HuH-7.5 (cell line): ENCODE measurements around the gene ZBTB7C.

Experiments used
- DNase-seq: peaks from one replicate; pipeline ENCODE4 v3.0.0; 2011; ENCODE audit warnings: low spot score

The ZBTB7C gene

DNA sequence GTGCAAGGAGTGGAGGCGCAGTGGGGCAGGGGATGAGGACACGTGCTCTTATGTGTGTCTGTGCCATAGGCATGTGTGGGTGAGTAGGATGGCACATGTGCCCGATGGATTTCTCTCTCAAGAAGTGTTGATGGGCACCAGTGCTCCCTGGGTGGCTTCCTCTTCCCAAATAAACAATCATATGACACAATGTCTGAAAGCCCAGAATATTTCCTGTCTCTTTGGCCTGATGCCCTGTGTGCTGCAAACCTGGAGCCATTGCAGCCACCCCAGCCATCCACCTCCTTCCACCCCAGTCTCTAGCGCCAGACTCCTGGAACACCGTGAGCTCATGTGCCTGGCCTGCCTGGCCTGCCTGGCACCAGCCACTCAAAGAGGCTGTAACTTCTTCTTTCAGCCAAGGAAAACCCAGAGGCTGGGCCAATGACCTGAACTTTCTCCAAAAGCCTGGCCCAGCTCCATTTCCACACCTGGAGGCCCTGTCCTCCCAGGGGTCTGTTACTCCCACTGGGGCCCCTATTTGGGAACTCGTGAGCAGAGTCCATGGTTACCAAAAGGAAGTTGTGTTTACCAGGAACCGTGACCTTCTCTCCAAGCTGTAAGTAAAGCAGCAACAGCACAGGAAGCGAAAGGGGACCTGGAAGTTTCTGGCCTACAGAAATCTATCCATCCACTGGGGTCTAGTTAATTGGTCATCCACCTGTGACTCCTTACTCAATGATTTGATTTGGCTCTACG is 9.5 kb upstream of the ZBTB7C start:
- DNase-seq, result no peak

DNA sequence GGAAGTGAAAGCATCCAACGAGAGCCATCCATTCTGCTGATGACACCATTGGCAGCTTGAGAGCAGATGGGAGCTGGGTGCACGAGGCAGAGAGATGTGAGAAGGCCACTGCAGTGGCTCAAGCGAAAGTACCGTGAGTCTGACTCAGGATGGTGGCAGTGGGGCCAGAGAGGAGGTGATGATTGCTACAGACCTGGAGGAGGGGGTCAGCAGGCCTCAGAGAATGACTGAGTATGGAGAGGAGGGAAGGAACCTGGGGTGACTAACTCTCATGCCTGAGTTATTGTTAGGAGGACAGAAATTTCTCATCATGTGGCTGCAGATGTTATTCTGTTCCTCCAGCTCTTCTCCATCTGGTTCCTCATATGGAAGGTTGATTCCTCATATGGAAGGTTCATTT is 8.8 kb upstream of the ZBTB7C start:
- no peak for DNase-seq

DNA sequence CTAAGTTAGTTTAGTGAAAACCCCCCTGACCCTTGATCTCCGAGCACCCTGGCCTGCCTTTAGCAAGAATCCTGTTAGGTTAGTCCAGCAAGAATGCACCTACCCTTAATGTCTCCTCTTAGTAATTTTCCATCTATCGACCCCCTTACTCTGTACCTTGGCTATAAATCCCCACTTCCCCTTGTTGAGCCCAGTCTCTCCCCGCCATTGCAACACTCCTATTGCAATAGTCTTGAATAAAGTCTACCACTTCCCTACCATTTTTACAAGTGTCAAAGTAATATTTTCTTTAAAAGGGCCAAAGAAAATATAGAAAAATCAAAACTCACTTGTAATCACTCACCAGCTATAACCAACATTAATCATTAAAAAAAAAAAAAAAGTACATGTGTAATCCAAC is 4.2 kb upstream of the ZBTB7C start:
- DNase-seq, result no peak

DNA sequence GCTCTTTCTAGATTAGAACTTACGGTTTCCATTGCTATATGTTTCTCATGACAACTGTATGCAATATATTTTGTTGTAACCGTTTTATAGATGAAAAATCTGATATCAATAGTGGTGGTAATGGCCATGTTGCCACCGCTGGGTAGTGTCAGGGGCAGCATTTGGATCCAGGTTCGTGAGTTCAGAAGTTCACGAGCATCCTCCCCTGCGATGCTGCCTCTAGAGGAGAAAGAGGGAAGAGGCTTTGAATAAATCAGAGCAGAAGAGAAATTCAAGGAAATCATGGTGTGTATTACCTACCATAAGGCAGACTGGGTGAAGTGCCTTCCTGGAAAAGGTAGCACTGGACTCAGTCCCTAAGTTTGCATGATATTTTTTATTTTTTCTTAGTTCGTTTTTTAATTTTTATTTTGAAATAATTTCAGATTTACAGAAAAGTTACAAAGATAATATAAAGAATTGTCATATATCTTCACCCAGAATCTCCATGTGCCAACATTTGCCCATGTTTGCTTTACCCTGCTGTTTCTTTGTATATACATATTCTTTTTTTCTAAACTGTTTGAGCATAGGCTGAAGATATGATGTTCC is 3.3 kb upstream of the ZBTB7C start:
- DNase-seq, result no peak

DNA sequence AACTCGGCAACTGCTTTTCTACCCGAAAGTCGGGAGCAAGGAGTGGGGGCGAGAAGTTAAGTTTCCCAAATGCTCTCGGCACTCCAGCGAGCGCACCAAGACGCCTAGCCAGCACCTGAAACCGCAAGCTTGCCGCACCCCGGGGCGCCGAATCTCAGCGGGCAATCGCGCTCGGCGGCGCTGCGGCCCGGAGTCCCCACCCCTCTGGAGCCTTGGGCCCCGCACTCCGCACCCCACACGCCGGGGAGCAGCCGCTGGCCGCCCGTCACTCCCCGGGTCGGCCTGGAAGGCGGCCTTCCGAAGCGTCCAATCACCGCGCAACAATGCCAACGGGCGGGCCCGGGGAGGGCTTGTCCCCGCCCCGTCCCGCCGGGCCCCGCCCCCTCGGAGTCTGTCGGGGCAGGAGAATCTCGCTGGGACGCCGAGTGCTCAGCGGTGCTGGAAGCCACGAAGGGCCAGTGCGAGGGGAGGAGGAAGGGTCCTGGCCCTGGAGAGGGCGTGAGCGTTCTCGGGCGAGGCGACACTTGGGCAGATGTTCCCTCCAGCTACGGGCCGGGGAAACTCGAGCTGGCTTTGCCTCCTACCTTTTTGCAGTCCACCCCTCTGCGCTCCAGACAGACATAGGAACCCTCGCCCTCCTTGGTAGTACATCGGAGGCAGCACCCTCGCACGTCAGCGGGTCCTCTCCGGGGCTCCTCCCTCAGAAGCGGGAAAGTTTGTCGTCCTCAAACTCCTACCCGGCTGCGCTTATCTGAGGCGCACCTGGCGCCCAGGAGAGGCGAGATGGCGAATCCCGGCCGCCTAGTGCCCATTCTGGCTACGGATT is 1.1 kb upstream of the ZBTB7C start:
- DNase-seq, result peak; percentile 77

DNA sequence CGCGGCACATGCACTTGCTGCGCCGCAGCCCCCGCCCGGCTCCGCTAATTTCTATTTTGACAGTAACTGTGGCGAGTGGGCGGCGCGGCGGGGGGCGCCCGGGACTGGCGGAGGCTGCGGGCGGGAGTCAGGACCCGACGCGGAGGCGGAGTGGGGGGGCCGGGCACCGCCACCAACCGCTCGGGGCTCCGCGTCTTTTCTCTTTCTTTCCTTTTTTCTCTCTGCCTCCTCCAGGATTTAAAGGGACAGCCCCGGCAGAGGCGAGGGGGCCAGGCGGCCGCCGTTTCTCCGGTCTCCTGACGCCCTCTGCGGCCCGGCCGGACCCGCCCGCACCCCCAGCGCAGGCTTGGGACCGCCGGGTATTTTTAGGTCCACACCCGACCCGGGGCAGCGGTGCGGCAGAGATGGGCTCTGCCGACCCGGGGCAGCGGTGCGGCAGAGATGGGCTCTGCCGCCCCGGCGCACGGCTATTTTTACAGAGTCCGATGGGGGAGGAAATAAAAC is 460 bp upstream of the ZBTB7C start:
- DNase-seq, result no peak

DNA sequence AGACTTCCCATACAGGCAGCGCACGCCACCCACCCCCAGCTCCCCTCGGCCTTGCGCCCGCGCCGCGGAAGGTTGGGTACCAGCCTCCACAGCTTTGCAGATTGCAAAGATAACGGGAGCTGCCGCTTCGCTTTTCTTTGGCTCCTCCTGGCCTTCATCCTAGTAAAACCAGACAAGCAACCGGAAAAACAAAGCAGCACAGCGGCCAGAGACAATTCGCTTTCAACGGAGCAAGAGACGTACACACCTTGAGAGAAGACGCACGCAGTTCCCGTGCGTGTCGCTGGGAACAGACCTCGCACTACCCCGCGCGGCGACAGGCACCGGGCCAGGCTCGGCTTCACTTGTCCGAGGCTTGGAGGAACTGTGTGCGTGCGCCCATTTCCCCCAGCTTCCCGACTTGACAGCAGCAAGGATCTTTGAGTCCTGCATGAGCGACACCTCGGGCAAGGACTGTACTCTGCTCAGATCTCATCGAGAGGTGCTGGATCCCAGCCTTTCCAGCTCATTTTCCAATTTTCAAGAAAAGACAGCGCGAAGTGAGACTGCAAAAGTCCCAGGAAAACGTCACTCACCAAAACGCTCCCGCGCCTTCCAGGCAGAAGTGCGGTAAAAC is 964 bp downstream of the ZBTB7C start:
- no peak for DNase-seq

DNA sequence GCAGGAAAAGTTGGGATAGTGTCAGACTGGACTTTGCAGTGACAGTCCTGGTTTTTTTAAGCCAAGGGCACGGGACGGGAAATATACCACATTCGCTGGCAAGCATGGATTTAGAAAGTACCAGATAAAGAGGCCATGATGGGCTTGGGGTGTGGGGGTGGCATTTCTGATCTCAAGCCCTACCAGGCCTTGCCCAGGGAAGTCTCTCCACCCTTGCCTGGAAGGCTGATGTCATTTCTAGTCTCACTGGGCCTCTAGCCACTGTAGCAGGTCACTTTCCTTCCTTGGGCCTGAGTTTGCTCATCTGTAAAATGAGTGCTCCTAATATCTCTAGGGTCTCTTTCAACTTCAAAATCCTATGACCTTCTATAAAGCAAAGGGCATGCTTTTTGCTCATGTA is 1.8 kb downstream of the ZBTB7C start:
- DNase-seq, result no peak

DNA sequence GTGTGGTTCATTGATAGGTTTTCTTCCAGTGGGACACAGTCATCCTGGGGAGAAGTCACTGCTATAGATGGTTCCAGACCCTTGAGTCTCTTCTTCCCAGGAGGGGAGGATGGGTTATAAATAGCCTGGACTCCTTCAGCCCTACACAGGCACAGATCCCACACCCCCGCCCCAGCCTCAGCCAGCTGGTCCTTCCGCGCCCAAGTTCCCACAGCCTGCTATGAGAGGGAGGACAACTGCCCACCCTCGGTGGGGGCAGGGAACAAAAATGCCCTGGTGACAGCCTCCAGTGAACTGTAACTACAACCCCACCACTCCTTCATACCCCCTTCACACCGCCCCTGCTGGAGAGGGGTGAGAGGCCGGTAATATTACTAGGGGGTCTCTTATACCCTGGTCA is 3.2 kb downstream of the ZBTB7C start:
- no peak for DNase-seq

DNA sequence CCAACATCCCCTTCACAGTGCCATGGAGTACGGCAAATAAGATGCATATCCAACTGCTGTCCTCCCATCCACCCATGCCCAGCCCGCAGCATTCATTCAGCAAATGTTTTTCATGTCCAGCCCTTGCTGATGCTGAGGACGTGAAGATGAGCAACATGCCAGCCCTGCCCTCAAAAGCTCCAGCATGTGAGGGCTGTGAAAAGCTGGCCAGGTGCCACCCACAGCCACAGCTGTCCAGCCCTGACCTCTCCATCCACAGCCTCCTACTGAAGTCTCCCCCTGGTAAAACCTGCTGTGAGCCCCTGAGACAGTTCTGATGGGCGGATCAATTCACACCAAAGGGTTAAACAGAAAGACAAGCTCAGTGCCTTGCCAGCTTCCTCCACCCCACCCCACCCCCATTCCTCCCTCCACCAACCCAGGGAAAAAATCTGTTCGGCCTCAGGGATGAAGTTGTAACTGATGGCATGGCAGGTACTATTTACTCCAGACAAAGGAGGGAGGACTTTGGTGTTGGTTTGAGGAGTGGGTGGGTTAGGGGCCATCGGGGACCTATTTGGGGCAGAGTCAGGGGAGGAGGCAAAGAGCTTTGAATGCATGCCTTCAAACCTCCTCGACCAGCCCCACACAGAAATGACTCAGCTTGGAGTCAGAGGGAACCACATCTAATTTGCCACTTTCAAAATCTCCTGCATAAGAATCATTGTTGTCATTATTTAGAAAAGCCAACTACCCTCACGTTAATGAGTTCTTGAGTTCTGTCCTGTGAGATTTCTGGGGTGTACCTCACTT is 4.3 kb downstream of the ZBTB7C start:
- no peak for DNase-seq

DNA sequence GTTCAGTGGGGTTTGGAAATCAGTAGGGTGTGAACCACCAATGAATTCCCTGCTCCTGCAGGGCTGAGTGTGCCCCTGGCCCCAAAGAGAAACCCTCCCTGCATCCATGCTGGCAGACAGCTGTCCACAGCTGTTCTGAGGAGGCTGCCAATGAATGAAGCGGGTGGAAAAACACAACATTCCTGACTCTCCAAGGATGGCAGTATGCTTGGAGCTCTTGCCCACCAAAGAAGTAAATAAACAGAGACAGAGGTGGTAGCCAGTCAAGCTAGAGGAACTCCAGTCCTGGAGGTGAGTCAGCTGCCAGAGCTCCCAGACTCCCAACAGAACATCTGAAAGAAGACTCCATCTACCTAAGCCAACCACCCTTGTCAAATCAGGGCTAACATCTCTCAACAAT is 6.2 kb downstream of the ZBTB7C start:
- DNase-seq, result no peak

DNA sequence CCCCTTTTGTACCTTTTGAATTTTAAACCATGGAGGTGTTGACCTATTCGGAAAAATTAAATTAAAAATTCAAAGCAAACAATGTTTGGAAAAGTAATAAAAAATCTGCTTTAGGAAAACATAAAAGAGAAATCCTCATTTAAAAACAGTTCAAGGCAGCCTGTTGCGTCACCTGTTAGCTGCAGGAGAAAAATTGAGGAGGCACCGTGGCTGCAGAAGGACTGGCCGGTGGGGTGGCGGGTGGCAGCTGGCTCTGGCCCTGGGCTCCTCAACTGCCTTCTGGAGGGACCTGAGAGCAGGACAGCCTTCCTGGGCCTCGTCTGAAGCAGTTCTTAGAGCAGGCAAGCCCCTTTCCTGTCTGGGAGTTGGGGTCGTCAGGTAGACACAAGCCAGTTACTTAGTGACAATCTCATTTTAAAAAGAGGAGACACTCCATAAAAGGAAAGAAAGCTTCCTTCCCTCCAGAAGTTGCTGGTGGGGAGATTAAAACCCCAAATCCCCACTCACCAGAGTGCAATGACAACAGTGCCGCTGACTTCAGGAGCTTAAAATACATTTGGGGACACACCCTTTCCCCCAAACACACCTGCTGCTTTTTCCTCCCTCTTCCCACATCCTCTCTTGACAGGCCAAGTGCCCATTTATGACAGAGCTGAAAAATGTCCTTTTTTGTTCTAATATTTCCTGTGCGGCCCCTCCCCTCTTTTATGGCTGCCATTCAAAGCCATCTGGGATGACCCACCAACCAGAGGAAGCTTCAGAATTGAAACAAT is 9.7 kb downstream of the ZBTB7C start:
- DNase-seq, result no peak

DNA sequence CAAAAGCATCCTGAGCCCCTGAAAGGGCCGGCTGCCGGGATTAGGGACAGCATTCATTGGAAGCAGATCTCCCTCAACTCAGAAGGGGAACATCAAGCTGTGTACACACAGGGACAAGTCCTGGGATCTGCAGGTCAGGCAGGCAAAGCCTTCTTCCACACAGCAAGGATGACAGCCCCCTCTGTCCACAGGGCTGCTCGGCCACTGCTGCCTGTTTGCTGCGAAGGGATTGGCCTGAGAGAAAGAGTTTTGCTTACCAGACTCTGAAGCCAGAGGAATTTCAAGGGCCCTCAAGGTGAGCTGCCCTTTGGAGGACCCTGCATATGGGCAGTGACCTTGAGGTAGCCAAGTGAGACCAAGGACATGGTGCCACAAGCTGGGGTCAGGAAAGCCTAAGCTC is 11.1 kb downstream of the ZBTB7C start:
- no peak for DNase-seq

DNA sequence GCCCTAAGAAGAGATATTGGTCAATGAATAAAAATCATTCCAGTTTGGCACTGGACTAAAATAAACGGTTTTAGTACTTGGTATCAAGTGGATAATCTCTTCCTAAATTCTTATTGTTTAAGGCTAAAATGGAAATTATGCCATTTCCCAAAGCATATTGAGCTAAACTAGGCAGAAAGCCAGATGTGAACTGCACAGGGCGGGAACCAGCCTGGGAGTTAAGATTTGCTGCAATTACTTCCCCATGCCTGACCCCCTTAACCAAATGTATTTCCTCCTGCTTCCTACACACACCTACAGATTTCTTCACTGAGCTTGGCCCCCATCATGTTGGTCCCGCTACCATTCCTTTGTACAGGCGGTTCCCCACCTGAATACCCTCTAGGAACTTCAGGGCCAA is 12.2 kb downstream of the ZBTB7C start:
- DNase-seq, result no peak

DNA sequence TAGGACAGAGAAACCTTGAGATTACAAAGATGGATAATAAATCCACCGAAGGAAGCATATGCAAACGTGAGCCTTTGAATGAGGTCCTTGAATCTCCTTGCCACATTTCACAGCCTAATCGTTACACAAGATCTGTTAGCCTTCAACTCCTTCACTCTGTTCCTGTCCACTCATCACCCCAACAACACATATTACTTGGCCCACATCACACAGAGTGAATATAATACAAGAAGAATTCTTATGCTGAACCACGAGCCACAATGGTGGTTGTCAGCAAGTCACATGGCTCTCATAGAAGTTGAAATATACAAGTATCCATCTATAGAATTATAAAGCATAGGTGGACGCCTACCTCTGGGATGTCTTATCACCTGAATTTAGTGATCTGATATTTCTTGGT is 12.6 kb downstream of the ZBTB7C start:
- no peak for DNase-seq

DNA sequence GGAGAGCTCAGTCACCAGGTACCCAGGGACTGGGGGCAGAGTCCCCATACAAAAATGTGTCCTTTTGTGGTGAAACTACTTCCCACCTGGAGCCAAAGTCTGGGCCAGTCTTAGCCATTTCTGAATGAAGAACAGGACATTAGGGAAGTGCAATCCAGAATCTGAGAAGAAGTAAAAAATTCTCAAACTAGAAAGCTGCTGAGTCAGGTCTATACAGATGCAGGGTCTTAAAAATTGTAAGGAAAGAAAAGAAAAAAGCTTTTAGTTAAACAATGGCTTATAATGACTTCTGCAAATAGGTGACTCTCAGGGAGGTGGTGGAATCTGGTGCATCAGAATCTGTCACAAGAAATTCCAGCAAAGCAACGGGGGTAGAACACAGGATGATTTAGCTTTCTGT is 13.5 kb downstream of the ZBTB7C start:
- no peak for DNase-seq

DNA sequence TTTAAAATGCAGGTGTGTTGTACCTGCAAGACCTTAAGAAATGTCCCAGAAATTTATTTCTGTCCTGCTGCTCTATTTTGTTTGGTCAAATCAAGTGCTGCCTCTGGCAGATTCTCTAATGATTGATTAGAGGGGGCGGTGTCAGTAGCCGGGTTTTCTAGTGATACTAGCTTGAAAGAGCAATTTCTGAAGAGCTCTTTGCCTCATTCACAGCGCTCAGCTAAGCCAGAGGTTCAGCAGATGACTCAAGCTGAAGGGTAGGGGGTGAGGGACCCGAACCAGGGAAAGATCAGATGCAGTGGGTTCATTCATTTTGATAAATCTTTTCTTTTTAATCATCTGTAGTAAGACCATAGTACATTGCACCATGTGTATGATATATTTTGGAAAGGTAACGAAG is 15.0 kb downstream of the ZBTB7C start:
- DNase-seq, result no peak

DNA sequence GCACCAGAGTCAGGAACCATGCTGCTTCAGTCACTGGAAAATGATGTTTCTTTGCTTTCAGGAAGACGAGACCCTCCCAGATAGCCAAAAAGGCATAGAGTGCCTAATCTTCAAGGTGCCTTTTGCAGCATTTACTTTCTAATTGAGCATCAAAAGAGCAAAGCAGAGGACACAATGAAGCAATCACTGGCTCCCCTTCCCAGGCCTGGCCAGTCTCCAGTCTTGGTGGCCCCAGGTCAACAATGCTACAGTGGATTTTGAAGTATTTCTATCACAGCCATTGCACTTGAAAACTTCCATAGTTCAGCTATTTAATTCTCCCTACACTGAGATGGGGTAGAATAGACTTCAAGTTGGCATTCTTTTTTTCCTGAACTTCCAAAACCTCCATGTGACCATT is 15.4 kb downstream of the ZBTB7C start:
- no peak for DNase-seq

DNA sequence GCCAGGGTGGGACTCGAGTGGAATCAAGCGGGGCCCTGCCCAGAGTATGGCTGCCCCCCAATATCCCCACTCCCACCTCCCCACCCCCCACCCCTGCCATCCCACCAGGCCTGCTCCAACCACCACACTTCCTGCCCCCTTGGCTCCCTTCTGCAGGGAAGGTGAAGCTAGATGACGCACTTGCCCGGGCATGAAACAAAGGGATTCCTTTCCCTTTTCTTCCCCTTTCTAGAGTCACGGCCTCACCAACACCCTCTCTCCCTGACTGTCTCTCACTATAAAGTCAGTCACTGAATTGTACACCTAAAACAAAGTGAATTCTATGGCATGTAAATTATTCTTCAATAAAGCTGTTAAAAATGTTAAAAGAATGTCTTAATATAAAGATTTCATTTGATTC is 16.0 kb downstream of the ZBTB7C start:
- DNase-seq, result no peak

DNA sequence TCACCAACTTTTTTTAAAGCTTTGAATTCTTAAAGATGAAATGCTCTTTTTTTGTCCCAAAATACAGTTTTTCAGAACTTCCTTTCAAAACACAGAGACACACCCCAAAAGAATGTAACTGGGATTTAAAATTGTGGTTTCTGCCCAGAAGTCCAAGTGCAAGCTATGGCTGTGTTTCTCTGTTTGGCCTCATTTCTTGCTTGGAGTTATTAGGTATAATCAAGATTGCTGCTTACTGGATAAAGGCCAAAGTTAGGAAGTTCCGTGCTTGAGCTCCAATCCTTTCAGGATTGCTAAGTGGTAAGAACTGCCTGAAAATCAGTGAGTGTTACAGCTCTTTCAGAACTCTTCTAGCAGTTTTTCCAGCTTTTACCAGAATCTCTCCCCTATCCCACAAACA is 16.9 kb downstream of the ZBTB7C start:
- no peak for DNase-seq

DNA sequence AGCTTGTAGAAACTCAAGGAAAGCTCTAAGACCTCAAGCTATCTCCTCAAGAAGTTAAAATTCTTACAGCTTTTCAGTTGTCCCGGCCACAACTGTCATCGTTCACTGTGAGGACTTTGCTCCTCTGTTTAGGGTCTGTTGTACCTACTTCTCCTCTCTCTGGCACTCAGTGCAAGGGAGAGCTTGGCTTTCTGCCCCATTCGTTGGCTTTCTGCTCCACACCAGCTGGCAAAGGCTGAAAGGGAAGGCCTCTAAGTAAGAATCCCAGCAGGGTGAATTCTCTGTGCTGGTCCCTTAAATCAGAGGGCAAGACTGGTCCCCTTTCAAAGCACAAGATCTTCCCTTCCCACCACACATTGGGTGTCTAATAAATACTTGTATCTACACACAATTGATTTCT is 17.3 kb downstream of the ZBTB7C start:
- no peak for DNase-seq
